IPS-20b (cell line): ENCODE data around the gene CD96.

Experiments used
- H3K27ac ChIP-seq: one replicate; pipeline ENCODE4 v1.5.1; 2013; ENCODE audit warnings: low read length
- H3K27me3 ChIP-seq: 2 replicates; pipeline ENCODE4 v1.6.1; 2013; ENCODE audit warnings: mild to moderate bottlenecking, low read length, inconsistent platforms; ENCODE audit not compliant: insufficient read depth
- H3K36me3 ChIP-seq: 2 replicates; pipeline ENCODE4 v1.6.1; 2013; ENCODE audit warnings: low read depth, mild to moderate bottlenecking, inconsistent platforms, low read length, moderate library complexity; ENCODE audit not compliant: insufficient read depth
- H3K4me1 ChIP-seq: 2 replicates; pipeline ENCODE4 v1.6.1; 2013; ENCODE audit warnings: mild to moderate bottlenecking, control low read depth, inconsistent platforms, low read length, moderate library complexity; ENCODE audit not compliant: insufficient read depth
- H3K4me3 ChIP-seq: 2 replicates; pipeline ENCODE4 v1.5.1; 2013; ENCODE audit warnings: mild to moderate bottlenecking, low read length, inconsistent platforms
- H3K9ac ChIP-seq: 2 replicates; pipeline ENCODE4 v1.6.1; 2013; ENCODE audit warnings: low read depth, mild to moderate bottlenecking, inconsistent platforms, low read length, moderate library complexity
- H3K9me3 ChIP-seq: 2 replicates; pipeline ENCODE4 v1.6.1; 2013; ENCODE audit warnings: mild to moderate bottlenecking, low read depth, low read length, inconsistent platforms; ENCODE audit not compliant: insufficient read depth

CD96 gene

DNA sequence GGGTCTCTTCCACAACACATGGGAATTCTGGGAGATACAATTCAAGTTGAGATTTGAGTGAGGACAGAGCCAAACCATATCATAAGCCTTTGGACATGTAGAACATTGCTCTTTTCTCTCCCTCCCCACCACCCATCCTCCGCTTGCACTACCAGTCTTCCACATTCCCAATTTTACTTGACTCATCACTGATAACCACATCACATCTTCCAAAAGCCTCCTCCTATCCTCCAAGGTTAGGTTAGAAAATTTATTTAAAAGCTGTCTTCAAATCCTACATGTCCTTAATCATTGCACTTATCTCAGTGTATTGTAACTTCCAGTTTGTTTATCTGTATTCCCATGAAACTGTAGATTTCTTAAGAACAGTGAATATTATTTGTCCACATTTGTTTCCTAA, 42.7 kb downstream of the CD96 start:
- H3K36me3 ChIP-seq: no peaks in the 10 kb centered on the region
- H3K27ac ChIP-seq: no peak overlapping the region
- peaks cover 3% of the 10 kb centered on the region; the same call in 1 of the 2 replicates for H3K9me3 ChIP-seq
- no peaks in the 10 kb centered on the region for H3K27me3 ChIP-seq
- H3K4me1 ChIP-seq: no peaks in the 10 kb centered on the region
- H3K9ac ChIP-seq: no peak overlapping the region
- H3K4me3 ChIP-seq: no peak overlapping the region

DNA sequence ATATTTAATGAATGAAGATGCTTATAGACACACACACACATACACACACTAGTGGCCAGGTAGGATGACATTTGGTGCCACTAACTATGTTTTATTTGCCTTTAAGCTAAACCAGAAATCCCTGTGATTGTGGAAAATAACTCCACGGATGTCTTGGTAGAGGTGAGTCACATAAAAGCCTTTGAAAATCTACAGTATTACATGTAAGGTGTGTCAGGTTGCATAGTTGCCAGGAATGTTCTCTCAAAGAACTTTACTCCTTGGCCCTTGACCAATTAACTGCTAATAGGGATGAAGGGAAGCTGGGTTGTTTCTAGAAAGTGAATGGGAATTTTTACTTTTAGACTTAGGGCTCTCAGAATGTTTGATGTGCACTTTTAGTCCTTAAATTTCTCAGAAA, 43.2 kb downstream of the CD96 start:
- Histone ChIP-seq H3K27me3 (no peaks in the 10 kb centered on the region), H3K4me3 (no peak overlapping the region), H3K27ac (no peak overlapping the region), H3K9ac (no peak overlapping the region), H3K36me3 (no peaks in the 10 kb centered on the region), H3K9me3 (peaks cover 3% of the 10 kb centered on the region; the same call in 1 of the 2 replicates), H3K4me1 (peaks cover 3% of the 10 kb centered on the region; the same call in 1 of the 2 replicates)

GRCh38 chr3:111588527-111588926, 46.5 kb downstream of the CD96 start:
- H3K9me3 ChIP-seq: peaks cover 1% of the 10 kb centered on the region; the same call in 1 of the 2 replicates
- H3K27ac ChIP-seq: no peak overlapping the region
- H3K4me3 ChIP-seq: no peak overlapping the region
- no peaks in the 10 kb centered on the region for H3K36me3 ChIP-seq
- H3K4me1 ChIP-seq: peaks cover 6% of the 10 kb centered on the region; the same call in 1 of the 2 replicates
- H3K27me3 ChIP-seq: no peaks in the 10 kb centered on the region
- H3K9ac ChIP-seq: no peak overlapping the region

- peaks cover 6% of the 10 kb centered on the region; the same call in 1 of the 2 replicates for H3K4me1 ChIP-seq
- no peaks in the 10 kb centered on the region for H3K27me3 ChIP-seq
- no peak overlapping the region for H3K27ac ChIP-seq
- no peak overlapping the region for H3K9ac ChIP-seq
- no peaks in the 10 kb centered on the region for H3K9me3 ChIP-seq
- no peak overlapping the region for H3K4me3 ChIP-seq
- no peaks in the 10 kb centered on the region for H3K36me3 ChIP-seq
Observed at GRCh38 chr3:111589303-111590142, 47.5 kb downstream of the CD96 start.

DNA sequence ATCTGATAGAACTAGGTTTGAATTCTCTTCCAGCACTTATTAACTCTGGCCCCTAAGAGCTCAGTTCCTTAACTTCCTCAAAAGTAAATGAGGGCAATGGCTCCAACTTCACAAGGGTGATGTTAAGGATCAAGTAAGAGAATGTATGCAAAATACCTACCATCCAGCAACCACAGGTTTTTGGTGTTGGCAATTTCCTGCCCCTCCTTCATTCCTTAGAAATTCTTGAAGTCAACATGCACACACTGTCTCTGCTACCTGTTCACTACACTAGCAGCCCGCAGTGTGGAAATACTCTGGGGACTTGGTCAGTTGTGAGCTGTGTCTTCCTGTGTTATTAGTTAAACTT, 48.1 kb downstream of the CD96 start:
- no peak overlapping the region for H3K9ac ChIP-seq
- H3K27me3 ChIP-seq: no peaks in the 10 kb centered on the region
- H3K27ac ChIP-seq: no peak overlapping the region
- no peaks in the 10 kb centered on the region for H3K36me3 ChIP-seq
- peaks cover 6% of the 10 kb centered on the region; the same call in 1 of the 2 replicates for H3K4me1 ChIP-seq
- no peaks in the 10 kb centered on the region for H3K9me3 ChIP-seq
- H3K4me3 ChIP-seq: no peak overlapping the region

GRCh38 chr3:111591555-111591954, 49.6 kb downstream of the CD96 start:
- no peak overlapping the region for H3K27ac ChIP-seq
- no peaks in the 10 kb centered on the region for H3K36me3 ChIP-seq

DNA sequence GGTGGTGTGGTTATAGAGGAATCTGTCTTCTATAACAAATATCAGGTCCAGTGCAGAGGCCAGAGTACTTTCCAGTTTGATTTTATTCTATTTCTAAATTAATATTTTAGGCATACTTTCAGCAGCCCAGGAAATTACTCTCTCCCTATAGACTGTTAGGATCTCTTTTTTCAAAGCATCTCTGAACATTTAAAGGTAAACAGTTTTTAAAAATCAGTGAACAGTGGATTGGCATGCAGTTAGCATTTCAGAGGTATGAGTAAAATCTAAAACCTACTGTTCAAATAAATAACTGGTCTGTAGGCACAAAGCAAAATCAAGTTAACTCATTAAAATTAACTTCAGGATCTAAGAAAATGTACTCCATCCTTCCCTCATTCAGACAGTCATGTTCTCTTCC, 50.1 kb downstream of the CD96 start:
- Histone ChIP-seq H3K27ac (no peak overlapping the region), H3K4me1 (peaks cover 6% of the 10 kb centered on the region; the same call in 1 of the 2 replicates), H3K36me3 (no peaks in the 10 kb centered on the region), H3K27me3 (no peaks in the 10 kb centered on the region), H3K9ac (no peak overlapping the region), H3K9me3 (no peaks in the 10 kb centered on the region), H3K4me3 (no peak overlapping the region)

More at GRCh38 chr3:111591555-111591954, 49.6 kb downstream of the CD96 start:
- Histone ChIP-seq H3K27me3 (no peaks in the 10 kb centered on the region), H3K9ac (no peak overlapping the region), H3K4me3 (no peak overlapping the region), H3K9me3 (no peaks in the 10 kb centered on the region), H3K4me1 (peaks cover 6% of the 10 kb centered on the region; the same call in 1 of the 2 replicates)

DNA sequence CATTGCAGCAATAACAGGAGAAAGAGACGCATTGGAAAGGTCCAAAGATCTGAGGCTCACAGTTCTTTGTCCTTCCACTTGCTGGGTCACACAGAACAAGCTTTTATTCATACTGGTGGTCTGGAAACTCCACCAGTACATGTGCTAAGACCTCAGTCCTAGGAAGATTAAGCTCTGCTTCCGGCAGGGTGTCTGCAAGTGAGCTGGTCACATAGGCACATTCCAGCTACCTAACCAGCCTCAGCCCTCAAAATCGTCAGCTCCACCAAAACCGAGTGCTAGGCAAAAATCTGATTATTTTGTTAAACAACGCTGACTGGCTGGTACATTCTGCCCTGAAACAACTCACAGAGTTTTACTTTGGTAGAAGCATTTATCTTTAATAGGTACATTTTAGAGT, 50.9 kb downstream of the CD96 start:
- no peaks in the 10 kb centered on the region for H3K36me3 ChIP-seq
- no peak overlapping the region for H3K27ac ChIP-seq
- H3K9me3 ChIP-seq: no peaks in the 10 kb centered on the region

DNA sequence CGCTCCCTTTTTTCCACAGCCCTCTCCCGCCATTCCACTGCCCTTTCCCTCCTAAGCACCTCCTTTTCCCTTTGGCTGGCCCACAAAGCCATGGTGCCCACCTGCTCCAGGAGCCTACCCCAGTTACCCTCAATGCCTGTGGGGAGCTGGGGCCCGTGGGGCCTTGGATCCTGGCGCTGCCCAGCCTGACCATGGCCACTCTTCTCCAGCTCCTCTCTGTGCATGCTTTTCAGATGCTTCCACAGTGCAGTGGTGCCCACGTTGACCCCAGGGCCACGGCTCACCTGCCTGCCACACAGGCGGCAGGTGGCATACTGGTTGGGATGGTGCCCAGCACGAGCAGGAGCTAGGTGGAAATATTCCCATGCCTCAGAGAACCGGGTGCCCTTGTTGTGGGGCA, 51.7 kb downstream of the CD96 start:
- Histone ChIP-seq H3K36me3 (no peaks in the 10 kb centered on the region), H3K27ac (no peak overlapping the region), H3K27me3 (no peaks in the 10 kb centered on the region), H3K9ac (no peak overlapping the region), H3K4me3 (no peak overlapping the region), H3K4me1 (peaks cover 6% of the 10 kb centered on the region; the same call in 1 of the 2 replicates), H3K9me3 (no peaks in the 10 kb centered on the region)

More for the DNA sequence above, 50.9 kb downstream of the CD96 start:
- H3K4me3 ChIP-seq: no peak overlapping the region
- peaks cover 6% of the 10 kb centered on the region; the same call in 1 of the 2 replicates for H3K4me1 ChIP-seq
- H3K27me3 ChIP-seq: no peaks in the 10 kb centered on the region
- H3K9ac ChIP-seq: no peak overlapping the region

- Histone ChIP-seq H3K27me3 (no peaks in the 10 kb centered on the region), H3K4me1 (peaks cover 6% of the 10 kb centered on the region; the same call in 1 of the 2 replicates), H3K9ac (no peak overlapping the region), H3K4me3 (no peak overlapping the region), H3K36me3 (no peaks in the 10 kb centered on the region), H3K9me3 (no peaks in the 10 kb centered on the region), H3K27ac (no peak overlapping the region)
Observed at GRCh38 chr3:111594205-111594604, 52.2 kb downstream of the CD96 start.

GRCh38 chr3:111594781-111595180, 52.8 kb downstream of the CD96 start:
- Histone ChIP-seq H3K27ac (no peak overlapping the region), H3K4me3 (no peak overlapping the region), H3K9me3 (no peaks in the 10 kb centered on the region), H3K9ac (no peak overlapping the region), H3K36me3 (no peaks in the 10 kb centered on the region), H3K4me1 (peaks cover 6% of the 10 kb centered on the region; the same call in 1 of the 2 replicates), H3K27me3 (no peaks in the 10 kb centered on the region)

GRCh38 chr3:111595232-111595631, 53.2 kb downstream of the CD96 start, which contains the start of gene ZBED2:
Gene ZBED2, minus strand, starts transcription at chr3:111595346. Its CDS starts 1,145 bp downstream, at chr3:111594201.
- H3K9ac ChIP-seq: no peak within 1 kb of the TSS
- H3K4me1 ChIP-seq: peaks cover 3% of the 10 kb centered on the region; the same call in 1 of the 2 replicates
- H3K9me3 ChIP-seq: no peaks in the 10 kb centered on the region
- no peaks in the 10 kb centered on the region for H3K27me3 ChIP-seq
- no peaks in the 10 kb centered on the region for H3K36me3 ChIP-seq
- no peak within 1 kb of the TSS for H3K27ac ChIP-seq
- H3K4me3 ChIP-seq: no peak within 1 kb of the TSS
